Vagina (tissue), 2 donors: ENCODE measurements around the gene HJURP.

Source experiments
- CTCF ChIP-seq, 3 experiments: fragments of 450-650 bp in 2 of 3; fragments of 200-600 bp in 1 of 3; sonication (generic) in 1 of 3; IDR thresholded peaks; one replicate each; pipeline ENCODE4 v1.5.1; 2017 to 2019; ENCODE audit warnings: antibody characterized with exemption in 3 of 3, mild to moderate bottlenecking in 2 of 3, moderate library complexity in 2 of 3
- POLR2AphosphoS5 ChIP-seq, 2 donors: sonication (generic); formaldehyde crosslinking; IDR thresholded peaks; one replicate each; pipeline ENCODE4 v1.9.0; 2017; ENCODE audit warnings: antibody characterized with exemption in 2 of 2, mild to moderate bottlenecking in 2 of 2, low read depth in 1 of 2; ENCODE audit not compliant: insufficient read depth in 1 of 2

GRCh38 chr2:233794128-233794658, 60.1 kb downstream of the HJURP start:
- TF ChIP-seq POLR2AphosphoS5 (IDR thresholded peaks at IDR 0.05; ENCODE audit: insufficient read depth in 1 of 2, low read depth in 1 of 2): no peak
- no peak for TF ChIP-seq CTCF (IDR thresholded peaks at IDR 0.05)
